Measurements from ENCODE around the gene GLRX3. TPM values are rescaled to one million over a fixed set of nuclear protein-coding genes. Genes with fewer than 3 reads are reported as not detected.

The GLRX3 gene
- total RNA-seq, 1 experiment from 2014 or later, result 98.1 TPM

DNA sequence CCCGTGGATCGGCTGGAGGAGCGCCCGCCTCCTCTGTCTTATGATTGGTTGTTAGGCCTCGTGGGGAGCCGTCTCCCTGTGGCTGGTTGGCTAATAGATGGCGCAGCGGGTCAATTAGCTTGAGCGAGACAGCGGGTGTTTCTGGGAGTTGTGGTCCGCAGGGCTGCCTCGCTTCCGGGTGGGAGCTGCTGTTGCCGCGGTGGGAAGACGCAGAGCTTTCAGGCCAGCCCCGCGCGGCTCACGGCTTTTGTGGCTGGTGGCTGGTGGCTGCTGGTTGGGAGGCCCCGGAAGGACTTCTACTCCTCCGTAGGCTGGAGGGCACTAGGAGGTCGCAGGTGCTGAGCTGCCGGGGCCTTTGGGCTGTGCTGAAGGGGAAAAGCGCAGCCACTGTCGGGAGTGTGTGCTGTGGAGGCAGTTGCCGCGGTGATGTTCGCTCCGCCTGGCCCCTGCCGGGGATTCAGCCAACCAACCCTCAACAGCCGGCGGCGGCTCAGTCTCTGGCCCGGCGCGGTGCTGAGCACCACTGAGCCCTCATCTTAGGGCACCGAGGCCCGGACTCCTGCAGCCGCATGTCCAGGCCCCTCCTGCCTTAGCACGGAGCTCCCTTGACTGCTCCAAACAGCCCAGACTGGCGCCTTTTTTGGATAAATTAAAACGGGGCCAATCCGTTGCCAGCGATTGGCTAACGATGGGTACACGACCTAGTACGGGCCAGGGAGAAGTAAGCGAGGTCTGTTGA is 24.9 kb upstream of the GLRX3 start:
- DNase-seq, result peak; percentile 90
- Histone ChIP-seq H4K20me1 (ENCODE audit: low read length) (no peaks in the 10 kb centered on the region), H3K36me3 (ENCODE audit: low read depth, low read length) (no peaks in the 10 kb centered on the region), H3K9ac (ENCODE audit: low read length) (peak overlapping the region; percentile 97), H3K9me3 (ENCODE audit: low read length) (no peaks in the 10 kb centered on the region), H3K4me1 (ENCODE audit: insufficient read depth, low read length) (peaks cover 13% of the 10 kb centered on the region), H3K27me3 (ENCODE audit: low read length) (no peaks in the 10 kb centered on the region), H3K27ac (ENCODE audit: low read length) (peak overlapping the region; percentile 78), H3K4me2 (ENCODE audit: low read length) (peak overlapping the region; percentile 99), H2AFZ (ENCODE audit: low read length) (peak overlapping the region; percentile 83), H3K79me2 (ENCODE audit: low read length) (peaks cover 15% of the 10 kb centered on the region), H3K9me2 (replicated peaks; ENCODE audit: low read length) (no peaks in the 10 kb centered on the region), H3F3A (ENCODE audit: low read length, unreplicated experiment) (no peaks in the 10 kb centered on the region), H3K4me3 (ENCODE audit: low read length) (peak overlapping the region; percentile 92)
- TSS peak; percentile 87 for BruUV-seq (replicated peaks)
- POLR2A ChIA-PET (ENCODE audit: unreplicated experiment), result interaction anchor here (0.6 to 0.7 kb wide), 2 partner anchors 25 to 26 kb away, joined by 4 to 5 read pairs; partner anchors contain the start of gene GLRX3
- CTCF ChIA-PET, result interaction anchor here (0.6 to 1.4 kb wide), 2 partner anchors 25 to 703 kb away, joined by 3 to 5 read pairs; partner anchors contain the start of gene GLRX3
- intact Hi-C loops (cut with micrococcal nuclease), result loop anchor here (1.0 to 2.0 kb wide), 3 partner anchors 16 to 28 kb away; partner anchors contain the start of gene GLRX3
- ATAC-seq, result peak; percentile 87
- TF ChIP-seq CTCF (conservative IDR thresholded peaks at IDR 0.05; ENCODE audit: low read depth, low read length) (no peak), EZH2 (IDR thresholded peaks at IDR 0.05; ENCODE audit: low read length, unreplicated experiment) (no peak), EZH2phosphoT487 (IDR thresholded peaks at IDR 0.05; ENCODE audit: borderline replicate concordance, low read length) (no peak)

GRCh38 chr10:130111852-130112180 is 24.4 kb upstream of the GLRX3 start:
- TF ChIP-seq EZH2phosphoT487 (IDR thresholded peaks at IDR 0.05; ENCODE audit: borderline replicate concordance, low read length) (no peak), EZH2 (IDR thresholded peaks at IDR 0.05; ENCODE audit: low read length, unreplicated experiment) (no peak), CTCF (conservative IDR thresholded peaks at IDR 0.05; ENCODE audit: low read depth, low read length) (no peak)
- Histone ChIP-seq H3K4me1 (ENCODE audit: insufficient read depth, low read length) (peaks cover 13% of the 10 kb centered on the region), H3K9me2 (replicated peaks; ENCODE audit: low read length) (no peaks in the 10 kb centered on the region), H3F3A (ENCODE audit: low read length, unreplicated experiment) (no peaks in the 10 kb centered on the region), H3K9me3 (ENCODE audit: low read length) (no peaks in the 10 kb centered on the region), H3K27ac (ENCODE audit: low read length) (no peak overlapping the region), H3K27me3 (ENCODE audit: low read length) (no peaks in the 10 kb centered on the region), H3K36me3 (ENCODE audit: low read depth, low read length) (no peaks in the 10 kb centered on the region), H3K79me2 (ENCODE audit: low read length) (peaks cover 15% of the 10 kb centered on the region), H3K9ac (ENCODE audit: low read length) (peak overlapping the region; percentile 97; the same call in 1 of the 2 replicates), H3K4me3 (ENCODE audit: low read length) (peak overlapping the region; percentile 92), H4K20me1 (ENCODE audit: low read length) (no peaks in the 10 kb centered on the region), H3K4me2 (ENCODE audit: low read length) (peak overlapping the region; percentile 99), H2AFZ (ENCODE audit: low read length) (peak overlapping the region; percentile 83)
- ATAC-seq (no peak), DNase-seq (no peak)
- intact Hi-C loops (cut with micrococcal nuclease), result loop anchor here (1.0 to 2.0 kb wide), 3 partner anchors 15 to 29 kb away; partner anchors contain the start of gene GLRX3
- ChIA-PET POLR2A (ENCODE audit: unreplicated experiment) (no interaction called here), CTCF (no interaction called here)
- BruUV-seq (replicated peaks), result no TSS peak

DNA sequence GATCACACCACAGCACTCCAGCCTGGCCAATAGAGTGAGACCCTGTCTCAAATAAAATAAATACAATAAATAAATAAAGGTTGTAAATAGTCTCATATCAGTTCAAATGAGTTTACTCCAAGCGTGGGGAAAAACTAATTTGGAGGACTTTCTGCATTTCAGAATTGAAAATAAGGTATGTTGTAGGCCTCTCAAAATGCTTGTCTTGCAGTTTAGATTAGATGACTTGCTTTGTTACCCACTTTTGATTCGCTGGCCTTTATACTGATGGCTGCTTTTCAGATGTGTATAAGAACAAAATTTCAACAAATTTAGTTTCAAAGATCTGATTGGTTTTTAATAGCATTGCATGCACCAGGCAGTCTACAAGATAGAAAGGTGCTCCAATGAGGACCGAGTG is 23.4 kb upstream of the GLRX3 start:
- no TSS peak for BruUV-seq (replicated peaks)
- intact Hi-C loops (cut with micrococcal nuclease), result no loop called here

More for the DNA sequence above, 23.4 kb upstream of the GLRX3 start:
- H3K27me3 ChIP-seq (ENCODE audit: low read length), result no peaks in the 10 kb centered on the region
- TF ChIP-seq EZH2 (IDR thresholded peaks at IDR 0.05; ENCODE audit: low read length, unreplicated experiment) (no peak), CTCF (conservative IDR thresholded peaks at IDR 0.05; ENCODE audit: low read depth, low read length) (no peak), EZH2phosphoT487 (IDR thresholded peaks at IDR 0.05; ENCODE audit: borderline replicate concordance, low read length) (no peak)
- no peak for ATAC-seq
- no peaks in the 10 kb centered on the region for H3K9me3 ChIP-seq (ENCODE audit: low read length)
- ChIA-PET POLR2A (ENCODE audit: unreplicated experiment) (no interaction called here), CTCF (no interaction called here)
- no peaks in the 10 kb centered on the region for H3K9me2 ChIP-seq (replicated peaks; ENCODE audit: low read length)
- H3K4me3 ChIP-seq (ENCODE audit: low read length), result no peak overlapping the region
- peaks cover 15% of the 10 kb centered on the region for H3K79me2 ChIP-seq (ENCODE audit: low read length)
- H3F3A ChIP-seq (ENCODE audit: low read length, unreplicated experiment), result no peaks in the 10 kb centered on the region
- H3K36me3 ChIP-seq (ENCODE audit: low read depth, low read length), result no peaks in the 10 kb centered on the region
- H4K20me1 ChIP-seq (ENCODE audit: low read length), result no peaks in the 10 kb centered on the region
- H3K4me2 ChIP-seq (ENCODE audit: low read length), result no peak overlapping the region
- H2AFZ ChIP-seq (ENCODE audit: low read length), result no peak overlapping the region
- H3K9ac ChIP-seq (ENCODE audit: low read length), result no peak overlapping the region
- no peak for DNase-seq
- H3K27ac ChIP-seq (ENCODE audit: low read length), result no peak overlapping the region
- peaks cover 13% of the 10 kb centered on the region for H3K4me1 ChIP-seq (ENCODE audit: insufficient read depth, low read length)

Data from PC-3 (cell line).